GM12878 (cell line): ENCODE measurements around the gene FAM25G. TPM values are rescaled to one million over a fixed set of nuclear protein-coding genes. Genes with fewer than 3 reads are reported as not detected.

Experiments used
- ATAC-seq: fragments of 200-7000 bp; cut with Tn5 transposase; 3 replicates; pipeline ENCODE4 v1.9.1; 2020; ENCODE audit warnings: mild to moderate bottlenecking, moderate library complexity
- BruUV-seq: library from RNA; stranded (reverse); fragments of 400-500 nt; replicated peaks from 2 replicates; lab custom pipeline; 2021; lab: Mats Ljungman, UMichigan
- CTCF ChIA-PET: fragments of 300-600 bp; sonication (Branson Sonifier 250); formaldehyde crosslinking; extraction: SDS; loops from one replicate; lab custom pipeline; 2021; ENCODE audit warnings: inconsistent platforms; lab: Yijun Ruan, JAX
- POLR2A ChIA-PET: fragments of 350-600 bp; formaldehyde crosslinking; extraction: SDS; loops from one replicate; lab custom pipeline; 2021; ENCODE audit warnings: inconsistent platforms; lab: Charles Lee
- RAD21 ChIA-PET: fragments of 300-600 bp; sonication (Branson Sonifier 250); formaldehyde crosslinking; loops from one replicate; lab custom pipeline; 2023; ENCODE audit warnings: antibody characterized with exemption; ENCODE audit not compliant: unreplicated experiment; lab: Charles Lee
- SMC1A ChIA-PET: fragments of 300-600 bp; sonication (Branson Sonifier 250); formaldehyde crosslinking; loops from one replicate; lab custom pipeline; 2023; ENCODE audit not compliant: unreplicated experiment, uncharacterized antibody; lab: Charles Lee
- DNase-seq: peaks from one replicate; pipeline ENCODE4 v3.0.0-alpha.2; 2011; ENCODE audit warnings: low read depth, low spot score
- FAIRE-seq: peaks from 3 replicates; lab custom pipeline; 2011; peaks lifted over from hg19 to GRCh38; lab: Jason Lieb, UNC
- H2AFZ ChIP-seq: 2 replicates; pipeline ENCODE4 v1.6.0; 2011; ENCODE audit warnings: low read depth, low read length, control low read depth; ENCODE audit not compliant: control insufficient read depth
- H3K27ac ChIP-seq: 2 replicates; pipeline ENCODE4 v1.5.1; 2011; ENCODE audit warnings: control low read depth; ENCODE audit not compliant: control insufficient read depth, insufficient read depth
- H3K27me3 ChIP-seq, 2 experiments: replicated peaks in 1 of 2; 2 replicates each; pipeline versions ENCODE4 v1.6.0 to v1.6.1; 2011; ENCODE audit warnings: low read length in 1 of 2; ENCODE audit not compliant: control insufficient read depth in 2 of 2, insufficient read depth in 2 of 2
- H3K36me3 ChIP-seq, 2 experiments: 2 replicates each; pipeline ENCODE4 v1.5.1; 2011; ENCODE audit warnings: low read length in 1 of 2; ENCODE audit not compliant: control insufficient read depth in 2 of 2, insufficient read depth in 2 of 2
- H3K4me1 ChIP-seq: 2 replicates; pipeline ENCODE4 v1.6.1; 2011; ENCODE audit warnings: mild to moderate bottlenecking, low read length, moderate library complexity, mixed read lengths; ENCODE audit not compliant: control insufficient read depth, insufficient read depth
- H3K4me2 ChIP-seq: 2 replicates; pipeline ENCODE4 v1.6.0; 2011; ENCODE audit warnings: control low read depth; ENCODE audit not compliant: control insufficient read depth, insufficient read depth
- H3K4me3 ChIP-seq: fragments of 200-600 bp; sonication (generic); 2 replicates; pipeline ENCODE4 v1.5.1; 2016
- H3K79me2 ChIP-seq: 2 replicates; pipeline ENCODE4 v1.6.0; 2011; ENCODE audit warnings: low read length; ENCODE audit not compliant: control insufficient read depth, insufficient read depth
- H3K9ac ChIP-seq: 2 replicates; pipeline ENCODE4 v1.8.0; 2011; ENCODE audit warnings: low read length, control low read depth, mixed read lengths; ENCODE audit not compliant: control insufficient read depth, insufficient read depth
- H3K9me3 ChIP-seq: replicated peaks from 3 replicates; pipeline ENCODE4 v1.5.1; 2011; ENCODE audit warnings: mild to moderate bottlenecking, low read length; ENCODE audit not compliant: control insufficient read depth, insufficient read depth
- H4K20me1 ChIP-seq: 2 replicates; pipeline ENCODE4 v1.6.0; 2011; ENCODE audit not compliant: control insufficient read depth, insufficient read depth
- CHD1 ChIP-seq: IDR thresholded peaks from 2 replicates; pipeline ENCODE4 v1.6.1; 2012; ENCODE audit warnings: low read depth, low read length, improper control_type of control experiment
- CREM ChIP-seq: IDR thresholded peaks from 2 replicates; pipeline ENCODE4 v1.6.1; 2014; ENCODE audit warnings: antibody characterized with exemption, low read depth
- EZH2 ChIP-seq: IDR thresholded peaks from 2 replicates; pipeline ENCODE4 v1.6.1; 2012; ENCODE audit warnings: low read depth, mild to moderate bottlenecking, control low read depth, inconsistent platforms, low read length, borderline replicate concordance; ENCODE audit not compliant: control insufficient read depth
- FOS ChIP-seq: IDR thresholded peaks from 3 replicates; pipeline ENCODE4 v1.6.1; 2011; ENCODE audit warnings: borderline replicate concordance; ENCODE audit not compliant: insufficient read length; ENCODE audit errors: extremely low read depth
- FOXM1 ChIP-seq: IDR thresholded peaks from 2 replicates; pipeline ENCODE4 v1.6.1; 2012; ENCODE audit warnings: low read depth, mild to moderate bottlenecking, inconsistent platforms, low read length, moderate library complexity
- MYC ChIP-seq: IDR thresholded peaks from 2 replicates; pipeline ENCODE4 v1.6.1; 2011; ENCODE audit warnings: mild to moderate bottlenecking, low read length, moderate library complexity, inconsistent platforms; ENCODE audit not compliant: insufficient read depth, insufficient replicate concordance, insufficient read length, severe bottlenecking
- NFXL1 ChIP-seq: fragments of 450-650 bp; IDR thresholded peaks from 2 replicates; pipeline ENCODE4 v1.6.1; 2017; ENCODE audit warnings: antibody characterized with exemption, mild to moderate bottlenecking, borderline replicate concordance
- NRF1 ChIP-seq: conservative IDR thresholded peaks from 2 replicates; pipeline ENCODE4 v1.6.1; 2011; ENCODE audit warnings: mild to moderate bottlenecking, low read depth, low read length, improper control_type of control experiment
- PML ChIP-seq: IDR thresholded peaks from 2 replicates; pipeline ENCODE4 v1.6.1; 2012; ENCODE audit warnings: low read length, inconsistent platforms
- POLR2AphosphoS2 ChIP-seq: IDR thresholded peaks from 2 replicates; pipeline ENCODE4 v1.6.1; 2011; ENCODE audit warnings: low read depth, mild to moderate bottlenecking, low read length, improper control_type of control experiment, moderate library complexity
- RBBP5 ChIP-seq: fragments of 200-600 bp; sonication (generic); conservative IDR thresholded peaks from 2 replicates; pipeline ENCODE4 v1.6.1; 2016
- SIN3A ChIP-seq: IDR thresholded peaks from 2 replicates; pipeline ENCODE4 v1.6.1; 2012; ENCODE audit warnings: low read depth, low read length, improper control_type of control experiment
- TARDBP ChIP-seq: IDR thresholded peaks from 2 replicates; pipeline ENCODE4 v1.6.1; 2016; ENCODE audit warnings: borderline replicate concordance
- YBX1 ChIP-seq: fragments of 450-650 bp; IDR thresholded peaks from 2 replicates; pipeline ENCODE4 v1.6.1; 2016; ENCODE audit warnings: antibody characterized with exemption
- WGBS: methylation state at CpG from one replicate; pipeline ENCODE4 v1.1.6; 2016; ENCODE audit warnings: low lambda C conversion rate; ENCODE audit not compliant: insufficient replicate concordance, insufficient coverage; ENCODE audit errors: missing lambda C conversion rate; 5-methylcytosine and 5-hydroxymethylcytosine counted together
- in situ Hi-C: fragments of 300-500 bp; cut with MboI; formaldehyde crosslinking; loops from 9 replicates; pipeline ENCODE4 v1.14.3; 2018; ENCODE audit warnings: mixed read lengths
- intact Hi-C: fragments of 100-400 bp; cut with micrococcal nuclease; formaldehyde crosslinking; loops from one replicate; pipeline ENCODE4 v1.14.2; 2022; ENCODE audit not compliant: unreplicated experiment
- polyA plus RNA-seq, 11 experiments: library from polyadenylated mRNA; depleted of rRNA in 4 of 11; unstranded in 6 of 11; stranded (reverse) in 5 of 11; fragments of >200 nt; fragmentation: Nextera tagmentation in 4 of 11; fragmentation: Illumina TruSeq in 1 of 11; extraction: Ambion mirVana in 4 of 11; extraction: Trizol in 1 of 11; gene quantifications; 1 replicate in 1 of 11; 2 replicates in 10 of 11; pipeline versions ENCODE4 v1.2.1 to v1.2.3, GENCODE V29; 2011 to 2016; ENCODE audit warnings: inconsistent platforms in 2 of 11, missing spikeins in 2 of 11, low read depth in 1 of 11
- total RNA-seq, 4 experiments: library from RNA; depleted of rRNA in 3 of 4; stranded (reverse); fragments of >200 nt in 3 of 4; fragmentation: Illumina TruSeq in 1 of 4; extraction: Trizol in 1 of 4; gene quantifications; 2 replicates each; pipeline versions ENCODE4 v1.2.1 to v1.2.3, GENCODE V29; 2013 to 2021
- TF ChIP-seq, protein P1 (sequence below): IDR thresholded peaks from 2 replicates; pipeline ENCODE4 v1.6.1; 2012; ENCODE audit warnings: mild to moderate bottlenecking, low read depth, low read length

Gene FAM25G
- total and polyA plus RNA-seq, 10 of the 15 experiments (the other 5 are each of a cell fraction or from before 2014, with no cell fraction given), result not detected

DNA sequence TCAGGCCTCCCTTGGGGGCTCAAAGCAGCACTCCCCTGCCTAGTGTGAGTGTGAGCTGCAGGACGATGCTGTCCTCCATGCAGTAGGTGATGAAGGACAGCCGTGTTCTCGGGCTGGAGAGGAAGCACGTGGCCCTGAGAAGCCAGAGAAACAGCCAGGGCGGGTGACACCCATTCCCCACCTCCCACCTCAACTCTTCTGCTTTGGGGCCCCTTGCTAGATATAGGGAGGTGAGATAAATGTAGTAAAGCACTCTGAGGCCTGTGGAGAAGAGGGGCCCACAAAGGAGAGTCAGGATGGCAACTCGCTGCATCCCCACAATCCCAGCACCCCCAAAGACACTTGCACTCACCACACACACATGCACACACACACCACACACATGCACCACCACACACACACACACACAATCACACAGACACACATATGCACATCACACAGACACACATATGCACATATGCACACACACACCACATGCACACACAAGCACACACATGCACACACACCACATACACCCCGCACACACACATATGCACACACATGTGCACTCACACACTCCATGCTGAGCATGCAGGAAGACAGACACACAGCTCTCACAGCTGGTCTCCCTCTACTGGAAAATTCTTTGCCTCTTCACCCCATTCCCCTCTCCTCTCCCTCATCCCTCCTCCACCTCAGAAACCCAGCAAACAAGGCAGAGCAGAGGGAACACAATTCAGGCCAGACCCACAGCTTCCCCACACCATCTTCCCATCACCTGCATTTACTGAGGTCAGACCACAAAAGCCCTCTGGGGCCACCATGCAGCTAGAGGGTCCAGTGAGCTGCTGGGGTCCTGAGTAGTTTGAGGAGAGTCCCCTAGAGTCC, 38.1 kb downstream of the FAM25G start (continued):
- no peak for TF ChIP-seq FOS

DNA sequence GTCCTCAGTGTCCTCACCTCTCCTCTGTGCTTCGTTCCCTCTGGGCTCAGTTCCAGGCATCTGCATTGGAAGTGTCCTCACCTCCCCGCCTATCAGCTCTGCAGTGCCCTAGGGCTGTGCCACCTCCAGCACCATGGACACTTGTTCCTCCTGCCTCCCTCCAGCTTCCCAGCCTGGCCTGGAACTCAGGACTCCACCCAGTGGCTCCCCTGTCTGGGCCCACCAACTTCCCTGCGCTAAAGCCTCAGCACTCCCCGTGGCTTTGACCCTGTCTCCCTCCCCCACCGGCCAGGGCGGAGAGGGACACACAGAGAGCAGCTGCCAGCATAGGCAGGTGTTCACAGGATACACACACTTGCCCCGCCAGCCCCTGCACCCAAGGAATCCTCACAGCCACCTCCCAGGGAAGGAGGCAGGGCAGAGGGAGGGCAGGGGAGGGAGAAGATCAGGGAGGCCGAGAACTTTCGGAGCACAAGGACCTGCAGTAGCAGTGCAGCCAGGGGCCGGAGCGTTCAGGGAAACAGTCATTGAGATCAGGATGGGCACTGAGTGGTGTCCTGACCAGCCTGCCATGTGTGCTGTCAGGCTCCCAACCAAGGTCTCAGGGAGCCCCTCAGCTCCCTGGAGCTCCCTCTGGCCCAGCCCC, 38.9 kb downstream of the FAM25G start:
- Histone ChIP-seq H3K27ac (no peak overlapping the region), H2AFZ (no peak overlapping the region)
- RAD21 ChIA-PET, result interaction anchor here (0.6 kb wide), 1 partner anchor 670 kb away, joined by 3 read pairs; no protein-coding TSS in a partner anchor
- no peak for DNase-seq
- no peak for TF ChIP-seq TARDBP
- TF ChIP-seq YBX1, result no peak
- TF ChIP-seq SIN3A, result no peak
- TF ChIP-seq EZH2, result no peak
- TF ChIP-seq FOXM1, result no peak
- TF ChIP-seq NRF1, result no peak
- no peak for TF ChIP-seq CHD1
- TF ChIP-seq NFXL1, result no peak
- no peak for TF ChIP-seq CREM
- no peak for TF ChIP-seq RBBP5
- no peak for TF ChIP-seq MYC
- TF ChIP-seq POLR2AphosphoS2, result no peak
- TF ChIP-seq, protein P1, sequence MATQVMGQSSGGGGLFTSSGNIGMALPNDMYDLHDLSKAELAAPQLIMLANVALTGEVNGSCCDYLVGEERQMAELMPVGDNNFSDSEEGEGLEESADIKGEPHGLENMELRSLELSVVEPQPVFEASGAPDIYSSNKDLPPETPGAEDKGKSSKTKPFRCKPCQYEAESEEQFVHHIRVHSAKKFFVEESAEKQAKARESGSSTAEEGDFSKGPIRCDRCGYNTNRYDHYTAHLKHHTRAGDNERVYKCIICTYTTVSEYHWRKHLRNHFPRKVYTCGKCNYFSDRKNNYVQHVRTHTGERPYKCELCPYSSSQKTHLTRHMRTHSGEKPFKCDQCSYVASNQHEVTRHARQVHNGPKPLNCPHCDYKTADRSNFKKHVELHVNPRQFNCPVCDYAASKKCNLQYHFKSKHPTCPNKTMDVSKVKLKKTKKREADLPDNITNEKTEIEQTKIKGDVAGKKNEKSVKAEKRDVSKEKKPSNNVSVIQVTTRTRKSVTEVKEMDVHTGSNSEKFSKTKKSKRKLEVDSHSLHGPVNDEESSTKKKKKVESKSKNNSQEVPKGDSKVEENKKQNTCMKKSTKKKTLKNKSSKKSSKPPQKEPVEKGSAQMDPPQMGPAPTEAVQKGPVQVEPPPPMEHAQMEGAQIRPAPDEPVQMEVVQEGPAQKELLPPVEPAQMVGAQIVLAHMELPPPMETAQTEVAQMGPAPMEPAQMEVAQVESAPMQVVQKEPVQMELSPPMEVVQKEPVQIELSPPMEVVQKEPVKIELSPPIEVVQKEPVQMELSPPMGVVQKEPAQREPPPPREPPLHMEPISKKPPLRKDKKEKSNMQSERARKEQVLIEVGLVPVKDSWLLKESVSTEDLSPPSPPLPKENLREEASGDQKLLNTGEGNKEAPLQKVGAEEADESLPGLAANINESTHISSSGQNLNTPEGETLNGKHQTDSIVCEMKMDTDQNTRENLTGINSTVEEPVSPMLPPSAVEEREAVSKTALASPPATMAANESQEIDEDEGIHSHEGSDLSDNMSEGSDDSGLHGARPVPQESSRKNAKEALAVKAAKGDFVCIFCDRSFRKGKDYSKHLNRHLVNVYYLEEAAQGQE, result no peak
- no peak for TF ChIP-seq PML
- TF ChIP-seq, all 136 proteins: peak for 0
- no peak for FAIRE-seq
- Histone ChIP-seq H3K79me2 (no peaks in the 10 kb centered on the region), H3K9me3 (no peaks in the 10 kb centered on the region), H4K20me1 (no peaks in the 10 kb centered on the region), H3K36me3 (no peaks in the 10 kb centered on the region), H3K4me2 (no peak overlapping the region), H3K4me3 (no peak overlapping the region), H3K9ac (no peak overlapping the region), H3K27me3 (peaks cover 0 to 8% of the 10 kb centered on the region in 2 experiments; a peak in 3 of 4 replicates), H3K4me1 (no peaks in the 10 kb centered on the region)
- ATAC-seq, result no peak
- WGBS, result 24% methylated on average over 11 of the region's 11 CpGs
- in situ Hi-C loops (no loop called here), intact Hi-C loops (no loop called here)
- CTCF ChIA-PET, result no interaction called here
- BruUV-seq, result no TSS peak
- SMC1A ChIA-PET, result no interaction called here
- POLR2A ChIA-PET, result no interaction called here
